Suprapubic skin (tissue), 3 donors: ENCODE results near the gene RPTOR.

Source experiments
- EP300 ChIP-seq: sonication (generic); formaldehyde crosslinking; IDR thresholded peaks from one replicate; pipeline ENCODE4 v1.6.1; 2017; ENCODE audit warnings: antibody characterized with exemption
- POLR2A ChIP-seq, 2 donors: fragments of 450-650 bp; IDR thresholded peaks; one replicate each; pipeline ENCODE4 v1.6.1; 2017; ENCODE audit warnings: antibody characterized with exemption in 2 of 2, mild to moderate bottlenecking in 2 of 2, moderate library complexity in 2 of 2
- TF ChIP-seq, protein P1 (sequence below), 2 donors: fragments of 200-600 bp in 1 of 2; fragments of 450-650 bp in 1 of 2; sonication (generic) in 1 of 2; IDR thresholded peaks; one replicate each; pipeline ENCODE4 v1.5.1; 2016 to 2019; ENCODE audit warnings: antibody characterized with exemption in 2 of 2, mild to moderate bottlenecking in 1 of 2, moderate library complexity in 1 of 2

- TF ChIP-seq, protein P1, sequence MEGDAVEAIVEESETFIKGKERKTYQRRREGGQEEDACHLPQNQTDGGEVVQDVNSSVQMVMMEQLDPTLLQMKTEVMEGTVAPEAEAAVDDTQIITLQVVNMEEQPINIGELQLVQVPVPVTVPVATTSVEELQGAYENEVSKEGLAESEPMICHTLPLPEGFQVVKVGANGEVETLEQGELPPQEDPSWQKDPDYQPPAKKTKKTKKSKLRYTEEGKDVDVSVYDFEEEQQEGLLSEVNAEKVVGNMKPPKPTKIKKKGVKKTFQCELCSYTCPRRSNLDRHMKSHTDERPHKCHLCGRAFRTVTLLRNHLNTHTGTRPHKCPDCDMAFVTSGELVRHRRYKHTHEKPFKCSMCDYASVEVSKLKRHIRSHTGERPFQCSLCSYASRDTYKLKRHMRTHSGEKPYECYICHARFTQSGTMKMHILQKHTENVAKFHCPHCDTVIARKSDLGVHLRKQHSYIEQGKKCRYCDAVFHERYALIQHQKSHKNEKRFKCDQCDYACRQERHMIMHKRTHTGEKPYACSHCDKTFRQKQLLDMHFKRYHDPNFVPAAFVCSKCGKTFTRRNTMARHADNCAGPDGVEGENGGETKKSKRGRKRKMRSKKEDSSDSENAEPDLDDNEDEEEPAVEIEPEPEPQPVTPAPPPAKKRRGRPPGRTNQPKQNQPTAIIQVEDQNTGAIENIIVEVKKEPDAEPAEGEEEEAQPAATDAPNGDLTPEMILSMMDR (IDR thresholded peaks at IDR 0.05) = no peak
- TF ChIP-seq POLR2A (IDR thresholded peaks at IDR 0.05) = no peak
- no peak for TF ChIP-seq EP300
Observed at GRCh38 chr17:80585890-80586845, 41.5 kb downstream of the RPTOR start.
